Choroid plexus epithelial cell (primary cell): ENCODE data around the gene NPR3.

ENCODE experiments used
- DNase-seq: peaks from one replicate; pipeline ENCODE4 v3.0.0-alpha.2; 2010; ENCODE audit warnings: low read depth
- H3K4me3 ChIP-seq: 2 replicates; pipeline ENCODE4 v1.5.1; 2011; ENCODE audit warnings: low read depth, mild to moderate bottlenecking, control low read depth, low read length, moderate library complexity
- CTCF ChIP-seq: conservative IDR thresholded peaks from 2 replicates; pipeline ENCODE4 v1.5.1; 2011; ENCODE audit warnings: low read depth, mild to moderate bottlenecking, control low read depth, inconsistent platforms, low read length, moderate library complexity

Gene NPR3

GRCh38 chr5:32711362-32711680, 200 bp downstream of the NPR3 start:
- peak overlapping the region; percentile 47 for H3K4me3 ChIP-seq
- TF ChIP-seq CTCF: no peak
- DNase-seq: no peak

- no peak for TF ChIP-seq CTCF
- peak overlapping the region; percentile 47 for H3K4me3 ChIP-seq
- peak; percentile 25 for DNase-seq
These were observed 760 bp downstream of the NPR3 start for GRCh38 chr5:32711681-32712480.

- peak overlapping the region; percentile 50 for H3K4me3 ChIP-seq
- no peak for DNase-seq
- TF ChIP-seq CTCF: peak; percentile 35
These were observed 1.6 kb downstream of the NPR3 start for GRCh38 chr5:32712481-32713360.

- no peak for DNase-seq
- TF ChIP-seq CTCF: no peak
- peak overlapping the region; percentile 50 for H3K4me3 ChIP-seq
These were observed 2.2 kb downstream of the NPR3 start for GRCh38 chr5:32713361-32713769.

GRCh38 chr5:32713770-32714381, 2.8 kb downstream of the NPR3 start:
- H3K4me3 ChIP-seq: peak overlapping the region; percentile 50
- peak; percentile 26 for DNase-seq
- no peak for TF ChIP-seq CTCF

- TF ChIP-seq CTCF: no peak
- peak; percentile 67 for DNase-seq
- no peak overlapping the region for H3K4me3 ChIP-seq
These were observed 3.7 kb downstream of the NPR3 start for GRCh38 chr5:32714836-32715235.
